ENCODE results near the gene C1orf115. TPM values are rescaled to one million over a fixed set of nuclear protein-coding genes. Genes with fewer than 3 reads are reported as not detected.
"Not testable (repeated sequence)": the region's sequence is repeated elsewhere in the genome, so short reads cannot be mapped to it uniquely, and the experiment has no call there.

Gene C1orf115
- total RNA-seq, 1 donor: 0.36 TPM

DNA sequence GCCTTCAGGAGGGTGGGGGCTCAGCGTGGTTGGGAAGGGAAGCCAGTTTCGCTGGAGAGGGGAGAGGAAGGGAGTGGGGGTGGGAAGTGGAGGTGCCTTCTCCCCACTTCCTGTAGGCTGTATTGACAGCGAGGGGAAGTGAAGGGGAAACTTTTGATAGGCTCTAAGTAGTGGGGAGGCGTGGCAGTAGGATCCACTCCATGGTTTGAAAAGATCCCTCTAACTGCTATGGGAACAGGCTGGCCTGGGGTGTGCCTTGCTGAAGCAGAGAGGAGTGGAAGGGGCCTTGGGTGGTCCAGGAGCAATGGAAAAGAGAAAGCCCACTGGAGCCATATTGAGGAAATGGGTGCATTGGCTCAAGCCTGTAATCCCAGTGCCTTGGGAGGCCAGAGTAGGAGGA lies 20.2 kb downstream of the C1orf115 start:
- Histone ChIP-seq H3K4me1 (ENCODE audit: insufficient read depth, low read length) (no peaks in the 10 kb centered on the region), H3K4me3 (ENCODE audit: insufficient read depth, low read length) (no peak overlapping the region), H3K9me3 (ENCODE audit: low read depth, low read length) (no peaks in the 10 kb centered on the region), H2AFZ (ENCODE audit: low read length) (no peak overlapping the region), H3K36me3 (ENCODE audit: insufficient read depth, low read length) (no peaks in the 10 kb centered on the region), H3K4me2 (ENCODE audit: insufficient read depth, low read length) (no peak overlapping the region), H4K20me1 (ENCODE audit: insufficient read depth, low read length) (no peaks in the 10 kb centered on the region), H3K27ac (ENCODE audit: low read depth, low read length) (no peak overlapping the region), H3K79me2 (ENCODE audit: insufficient read depth, low read length) (no peaks in the 10 kb centered on the region), H3K27me3 (ENCODE audit: insufficient read depth, low read length) (no peaks in the 10 kb centered on the region)
- no peak for DNase-seq (ENCODE audit: insufficient read length, low spot score, missing footprints)
- TF ChIP-seq, protein P1, sequence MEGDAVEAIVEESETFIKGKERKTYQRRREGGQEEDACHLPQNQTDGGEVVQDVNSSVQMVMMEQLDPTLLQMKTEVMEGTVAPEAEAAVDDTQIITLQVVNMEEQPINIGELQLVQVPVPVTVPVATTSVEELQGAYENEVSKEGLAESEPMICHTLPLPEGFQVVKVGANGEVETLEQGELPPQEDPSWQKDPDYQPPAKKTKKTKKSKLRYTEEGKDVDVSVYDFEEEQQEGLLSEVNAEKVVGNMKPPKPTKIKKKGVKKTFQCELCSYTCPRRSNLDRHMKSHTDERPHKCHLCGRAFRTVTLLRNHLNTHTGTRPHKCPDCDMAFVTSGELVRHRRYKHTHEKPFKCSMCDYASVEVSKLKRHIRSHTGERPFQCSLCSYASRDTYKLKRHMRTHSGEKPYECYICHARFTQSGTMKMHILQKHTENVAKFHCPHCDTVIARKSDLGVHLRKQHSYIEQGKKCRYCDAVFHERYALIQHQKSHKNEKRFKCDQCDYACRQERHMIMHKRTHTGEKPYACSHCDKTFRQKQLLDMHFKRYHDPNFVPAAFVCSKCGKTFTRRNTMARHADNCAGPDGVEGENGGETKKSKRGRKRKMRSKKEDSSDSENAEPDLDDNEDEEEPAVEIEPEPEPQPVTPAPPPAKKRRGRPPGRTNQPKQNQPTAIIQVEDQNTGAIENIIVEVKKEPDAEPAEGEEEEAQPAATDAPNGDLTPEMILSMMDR (IDR thresholded peaks at IDR 0.05; ENCODE audit: extremely low read depth, low read depth, low read length): no peak

DNA sequence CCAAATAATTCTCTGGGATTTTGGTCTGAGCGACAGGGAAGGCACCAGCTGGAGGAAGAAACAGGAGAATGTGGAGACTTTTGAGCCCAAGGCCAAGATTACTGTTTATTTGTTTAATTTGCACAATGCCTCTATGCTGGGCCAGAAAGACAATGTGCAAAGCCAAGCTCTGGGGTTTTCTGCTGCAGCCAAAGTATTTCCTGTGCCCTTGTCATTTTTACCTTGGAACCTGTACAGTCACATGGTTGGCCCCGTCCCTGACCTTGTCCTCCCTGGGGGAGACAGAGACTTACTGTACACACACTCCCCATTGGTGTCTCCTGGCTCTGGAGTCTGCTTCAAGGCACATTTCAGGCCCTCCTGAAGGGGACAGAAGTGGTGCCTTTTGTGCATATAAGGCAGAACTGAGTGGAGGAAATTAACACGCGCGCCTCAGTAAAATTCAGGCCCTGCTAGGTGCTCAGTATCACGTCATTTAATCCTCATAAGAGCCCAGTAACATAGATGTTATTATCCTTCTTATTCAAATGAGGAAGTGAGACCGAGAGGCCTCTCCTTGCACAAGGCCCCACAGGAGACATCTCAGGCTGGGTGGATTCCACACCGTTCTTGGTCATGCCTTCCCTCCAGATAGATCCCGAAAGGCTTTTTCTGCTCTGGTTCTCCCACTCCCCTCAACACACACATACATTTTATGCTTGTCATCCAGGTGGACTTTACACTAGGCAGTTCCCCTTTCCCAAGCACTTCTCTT lies 21.1 kb downstream of the C1orf115 start:
- H3K4me1 ChIP-seq (ENCODE audit: insufficient read depth, low read length): no peaks in the 10 kb centered on the region
- H3K4me3 ChIP-seq (ENCODE audit: insufficient read depth, low read length): no peak overlapping the region
- H4K20me1 ChIP-seq (ENCODE audit: insufficient read depth, low read length): no peaks in the 10 kb centered on the region
- H3K4me2 ChIP-seq (ENCODE audit: insufficient read depth, low read length): no peak overlapping the region
- H3K9me3 ChIP-seq (ENCODE audit: low read depth, low read length): no peaks in the 10 kb centered on the region
- DNase-seq (ENCODE audit: insufficient read length, low spot score, missing footprints): no peak
- TF ChIP-seq, protein P1 (IDR thresholded peaks at IDR 0.05; ENCODE audit: extremely low read depth, low read depth, low read length): no peak
- no peaks in the 10 kb centered on the region for H3K27me3 ChIP-seq (ENCODE audit: insufficient read depth, low read length)
- no peaks in the 10 kb centered on the region for H3K79me2 ChIP-seq (ENCODE audit: insufficient read depth, low read length)
- no peak overlapping the region for H2AFZ ChIP-seq (ENCODE audit: low read length)
- H3K36me3 ChIP-seq (ENCODE audit: insufficient read depth, low read length): no peaks in the 10 kb centered on the region
- no peak overlapping the region for H3K27ac ChIP-seq (ENCODE audit: low read depth, low read length)

DNA sequence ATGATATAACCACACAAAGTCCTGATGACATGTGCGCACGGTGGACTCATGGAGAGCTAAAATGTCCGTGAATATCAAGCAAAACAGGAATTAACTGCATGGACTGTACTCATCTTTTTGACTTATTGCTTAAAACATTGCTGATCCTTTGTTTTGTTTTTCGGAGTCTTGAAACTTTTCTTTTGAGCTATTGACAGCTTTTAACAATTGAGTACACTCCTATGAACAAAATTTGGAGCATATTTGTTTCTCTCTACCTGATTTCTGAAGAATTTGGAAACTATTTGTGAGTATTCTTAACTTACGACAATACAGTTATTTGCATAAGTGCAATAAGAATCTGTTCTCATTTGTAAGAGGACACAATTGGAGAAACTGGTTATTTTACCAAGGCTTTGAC lies 25.8 kb downstream of the C1orf115 start:
- not testable (repeated sequence) for H3K79me2 ChIP-seq (ENCODE audit: insufficient read depth, low read length); H3K9me3 ChIP-seq (ENCODE audit: low read depth, low read length); H3K27ac ChIP-seq (ENCODE audit: low read depth, low read length); H3K4me1 ChIP-seq (ENCODE audit: insufficient read depth, low read length); DNase-seq (ENCODE audit: insufficient read length, low spot score, missing footprints); H2AFZ ChIP-seq (ENCODE audit: low read length); H3K4me2 ChIP-seq (ENCODE audit: insufficient read depth, low read length); H3K27me3 ChIP-seq (ENCODE audit: insufficient read depth, low read length); H3K4me3 ChIP-seq (ENCODE audit: insufficient read depth, low read length); H3K36me3 ChIP-seq (ENCODE audit: insufficient read depth, low read length); H4K20me1 ChIP-seq (ENCODE audit: insufficient read depth, low read length)

DNA sequence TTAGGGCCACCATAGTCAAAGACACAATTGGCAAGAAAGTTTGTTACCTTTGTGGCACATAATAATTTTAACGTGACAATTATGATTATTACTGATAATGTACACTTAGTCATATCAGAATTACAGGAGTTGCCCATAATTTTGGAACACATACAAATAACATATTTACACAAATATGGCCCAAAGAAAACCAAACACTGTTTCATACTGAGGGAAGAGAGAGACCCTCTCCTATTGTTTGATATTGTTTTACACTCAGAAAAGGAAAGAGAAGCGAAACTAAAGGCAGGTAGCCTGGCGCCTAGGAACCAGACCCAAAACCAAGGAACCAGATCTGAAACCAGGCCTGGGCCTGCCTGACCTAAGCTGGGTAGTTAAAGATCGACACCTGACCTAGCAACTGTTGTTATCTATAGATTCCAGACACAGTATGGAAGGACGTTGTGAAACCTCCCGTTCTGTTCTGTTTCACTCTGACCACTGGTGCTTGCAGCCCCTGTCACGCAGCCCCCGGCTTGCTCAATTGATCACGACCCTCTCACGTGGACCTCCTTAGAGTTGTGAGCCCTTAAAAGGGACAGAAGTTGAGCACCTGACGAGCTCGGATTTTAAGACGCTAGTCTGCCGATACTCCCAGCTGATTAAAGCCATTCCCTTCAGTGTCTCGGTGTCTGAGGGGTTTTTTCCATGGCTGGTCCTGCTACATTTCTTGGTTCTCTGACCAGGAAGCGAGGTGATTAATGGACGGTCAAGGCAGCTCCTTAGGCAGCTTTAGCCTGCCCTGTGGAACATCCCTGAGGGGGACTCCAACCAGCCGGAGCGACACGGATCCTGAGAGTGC lies 27.9 kb downstream of the C1orf115 start:
- TF ChIP-seq, protein P1 (IDR thresholded peaks at IDR 0.05; ENCODE audit: extremely low read depth, low read depth, low read length): no peak
- no peaks in the 10 kb centered on the region for H3K9me3 ChIP-seq (ENCODE audit: low read depth, low read length)
- DNase-seq (ENCODE audit: insufficient read length, low spot score, missing footprints): no peak

DNA sequence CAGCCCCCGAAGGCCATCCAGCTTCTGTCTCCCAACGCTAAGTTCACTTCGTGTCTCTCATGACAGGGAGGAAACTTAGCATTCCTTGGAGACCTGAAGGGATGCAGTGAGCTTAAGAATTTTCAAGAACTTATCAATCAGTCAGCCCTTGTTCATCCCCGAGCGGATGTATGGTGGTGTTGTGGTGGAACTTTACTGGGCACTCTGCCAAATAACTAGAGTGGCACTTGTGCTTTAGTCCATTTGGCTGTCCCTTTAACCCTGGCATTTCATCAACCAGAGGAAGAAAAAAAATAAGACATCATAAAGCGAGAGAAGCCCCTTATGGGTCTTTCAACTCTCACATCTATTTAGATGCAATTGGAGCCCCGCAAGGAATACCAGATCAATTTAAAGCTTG lies 31.1 kb downstream of the C1orf115 start:
- not testable (repeated sequence) for DNase-seq (ENCODE audit: insufficient read length, low spot score, missing footprints); H3K27ac ChIP-seq (ENCODE audit: low read depth, low read length); H2AFZ ChIP-seq (ENCODE audit: low read length); H3K4me1 ChIP-seq (ENCODE audit: insufficient read depth, low read length); H4K20me1 ChIP-seq (ENCODE audit: insufficient read depth, low read length); H3K79me2 ChIP-seq (ENCODE audit: insufficient read depth, low read length); H3K9me3 ChIP-seq (ENCODE audit: low read depth, low read length); H3K36me3 ChIP-seq (ENCODE audit: insufficient read depth, low read length); H3K4me2 ChIP-seq (ENCODE audit: insufficient read depth, low read length); H3K4me3 ChIP-seq (ENCODE audit: insufficient read depth, low read length); H3K27me3 ChIP-seq (ENCODE audit: insufficient read depth, low read length)

More for the DNA sequence above, 27.9 kb downstream of the C1orf115 start:
- no peak overlapping the region for H3K4me2 ChIP-seq (ENCODE audit: insufficient read depth, low read length)
- H3K4me1 ChIP-seq (ENCODE audit: insufficient read depth, low read length): no peaks in the 10 kb centered on the region
- no peaks in the 10 kb centered on the region for H3K36me3 ChIP-seq (ENCODE audit: insufficient read depth, low read length)
- no peak overlapping the region for H3K4me3 ChIP-seq (ENCODE audit: insufficient read depth, low read length)
- H3K27ac ChIP-seq (ENCODE audit: low read depth, low read length): no peak overlapping the region
- H4K20me1 ChIP-seq (ENCODE audit: insufficient read depth, low read length): no peaks in the 10 kb centered on the region
- no peaks in the 10 kb centered on the region for H3K27me3 ChIP-seq (ENCODE audit: insufficient read depth, low read length)
- no peak overlapping the region for H2AFZ ChIP-seq (ENCODE audit: low read length)
- no peaks in the 10 kb centered on the region for H3K79me2 ChIP-seq (ENCODE audit: insufficient read depth, low read length)

Data from osteoblast (primary cell).